ENCODE measurements around the gene B4GALNT3. TPM values are rescaled to one million over a fixed set of nuclear protein-coding genes. Genes with fewer than 3 reads are reported as not detected.
A peak's percentile ranks its signal among the peaks of the same experiment; 100 is the strongest.

Gene B4GALNT3
- total RNA-seq, 1 donor from 2014 or later, result 8.2 TPM

DNA sequence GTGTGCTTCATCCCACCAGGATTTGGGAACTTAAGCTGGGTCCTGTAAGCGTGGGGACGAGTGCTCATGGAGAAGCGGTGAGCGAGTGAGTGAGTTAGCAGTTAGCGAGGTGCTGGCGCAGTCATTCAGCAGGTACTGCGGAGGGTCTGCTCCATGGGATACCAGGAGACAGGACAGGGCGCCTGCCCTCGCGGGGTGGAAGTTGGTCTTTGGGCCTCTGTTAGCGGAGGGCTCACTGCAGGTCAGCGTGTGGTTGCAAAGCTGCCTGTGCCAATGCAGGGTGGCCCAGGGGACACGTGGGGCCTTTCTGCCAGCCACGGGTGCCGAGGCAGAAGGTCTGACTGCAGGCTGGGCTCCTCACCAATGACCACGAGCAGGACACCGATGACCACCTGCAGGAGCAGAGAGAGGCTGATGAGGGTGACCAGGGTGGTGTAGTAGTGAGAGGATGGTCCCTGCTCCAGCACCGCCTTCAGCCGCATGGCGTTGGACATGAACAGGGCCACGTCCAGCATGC, 105.9 kb downstream of the B4GALNT3 start:
- H3K4me3 ChIP-seq (ENCODE audit: low read depth, low read length), result no peak overlapping the region
- TF ChIP-seq, protein P1, sequence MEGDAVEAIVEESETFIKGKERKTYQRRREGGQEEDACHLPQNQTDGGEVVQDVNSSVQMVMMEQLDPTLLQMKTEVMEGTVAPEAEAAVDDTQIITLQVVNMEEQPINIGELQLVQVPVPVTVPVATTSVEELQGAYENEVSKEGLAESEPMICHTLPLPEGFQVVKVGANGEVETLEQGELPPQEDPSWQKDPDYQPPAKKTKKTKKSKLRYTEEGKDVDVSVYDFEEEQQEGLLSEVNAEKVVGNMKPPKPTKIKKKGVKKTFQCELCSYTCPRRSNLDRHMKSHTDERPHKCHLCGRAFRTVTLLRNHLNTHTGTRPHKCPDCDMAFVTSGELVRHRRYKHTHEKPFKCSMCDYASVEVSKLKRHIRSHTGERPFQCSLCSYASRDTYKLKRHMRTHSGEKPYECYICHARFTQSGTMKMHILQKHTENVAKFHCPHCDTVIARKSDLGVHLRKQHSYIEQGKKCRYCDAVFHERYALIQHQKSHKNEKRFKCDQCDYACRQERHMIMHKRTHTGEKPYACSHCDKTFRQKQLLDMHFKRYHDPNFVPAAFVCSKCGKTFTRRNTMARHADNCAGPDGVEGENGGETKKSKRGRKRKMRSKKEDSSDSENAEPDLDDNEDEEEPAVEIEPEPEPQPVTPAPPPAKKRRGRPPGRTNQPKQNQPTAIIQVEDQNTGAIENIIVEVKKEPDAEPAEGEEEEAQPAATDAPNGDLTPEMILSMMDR (IDR thresholded peaks at IDR 0.05; ENCODE audit: insufficient read depth, low read length, severe bottlenecking), result no peak
- H3K27me3 ChIP-seq (ENCODE audit: control insufficient read depth, insufficient read depth, low read length), result no peaks in the 10 kb centered on the region
- H3K36me3 ChIP-seq (ENCODE audit: control insufficient read depth, insufficient read depth, low read length), result no peaks in the 10 kb centered on the region
- FAIRE-seq, result no peak
- DNase-seq (ENCODE audit: low read depth), result no peak

- FAIRE-seq (no peak), DNase-seq (ENCODE audit: low read depth) (no peak)
- Histone ChIP-seq H3K4me3 (ENCODE audit: low read depth, low read length) (no peak overlapping the region), H3K36me3 (ENCODE audit: control insufficient read depth, insufficient read depth, low read length) (no peaks in the 10 kb centered on the region), H3K27me3 (ENCODE audit: control insufficient read depth, insufficient read depth, low read length) (no peaks in the 10 kb centered on the region)
- TF ChIP-seq, protein P1 (IDR thresholded peaks at IDR 0.05; ENCODE audit: insufficient read depth, low read length, severe bottlenecking), result no peak
Measured at GRCh38 chr12:568486-568885, 108.7 kb downstream of the B4GALNT3 start.

DNA sequence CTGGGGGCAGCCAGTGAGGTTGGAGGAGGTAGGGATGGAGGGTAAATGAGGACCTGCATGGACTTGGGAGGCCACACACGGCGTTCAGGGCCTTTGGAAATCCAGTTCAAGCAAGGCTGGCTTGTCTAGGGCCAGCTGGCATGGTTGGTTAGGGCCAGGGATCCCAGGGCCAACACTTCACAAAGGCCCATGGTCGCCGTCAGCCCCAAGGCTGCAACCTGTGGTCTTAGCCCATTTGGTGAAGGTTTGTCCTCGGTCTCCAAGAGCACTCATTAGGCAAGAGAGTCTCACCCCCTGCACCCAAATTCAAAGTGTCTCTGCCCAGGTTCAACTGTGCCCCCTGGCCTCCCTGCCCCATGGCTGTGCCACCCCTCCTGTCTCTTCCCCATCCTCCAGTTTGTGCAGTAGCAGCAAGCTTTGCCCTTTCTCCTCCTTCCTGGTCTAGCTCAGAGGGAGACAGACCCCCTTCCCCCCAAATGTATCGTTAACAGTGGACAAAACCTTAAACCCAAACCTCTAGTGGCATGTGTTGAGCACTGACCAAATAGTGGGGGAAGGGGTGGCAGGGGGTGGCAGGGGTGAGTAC, 109.4 kb downstream of the B4GALNT3 start:
- TF ChIP-seq, protein P1 (IDR thresholded peaks at IDR 0.05; ENCODE audit: insufficient read depth, low read length, severe bottlenecking), result no peak
- DNase-seq (ENCODE audit: low read depth) (no peak), FAIRE-seq (no peak)
- no peaks in the 10 kb centered on the region for H3K27me3 ChIP-seq (ENCODE audit: control insufficient read depth, insufficient read depth, low read length)
- no peaks in the 10 kb centered on the region for H3K36me3 ChIP-seq (ENCODE audit: control insufficient read depth, insufficient read depth, low read length)
- H3K4me3 ChIP-seq (ENCODE audit: low read depth, low read length), result no peak overlapping the region

GRCh38 chr12:569803-570434, 110.2 kb downstream of the B4GALNT3 start:
- peak; percentile 44 for DNase-seq (ENCODE audit: low read depth)
- FAIRE-seq, result no peak
- H3K27me3 ChIP-seq (ENCODE audit: control insufficient read depth, insufficient read depth, low read length), result no peaks in the 10 kb centered on the region
- H3K36me3 ChIP-seq (ENCODE audit: control insufficient read depth, insufficient read depth, low read length), result no peaks in the 10 kb centered on the region
- TF ChIP-seq, protein P1 (IDR thresholded peaks at IDR 0.05; ENCODE audit: insufficient read depth, low read length, severe bottlenecking), result peak; percentile 91
- peak overlapping the region; percentile 42 for H3K4me3 ChIP-seq (ENCODE audit: low read depth, low read length)

GRCh38 chr12:570435-570920, 110.7 kb downstream of the B4GALNT3 start:
- DNase-seq (ENCODE audit: low read depth) (peak; percentile 78), FAIRE-seq (no peak)
- Histone ChIP-seq H3K27me3 (ENCODE audit: control insufficient read depth, insufficient read depth, low read length) (no peaks in the 10 kb centered on the region), H3K4me3 (ENCODE audit: low read depth, low read length) (peak overlapping the region; percentile 42), H3K36me3 (ENCODE audit: control insufficient read depth, insufficient read depth, low read length) (no peaks in the 10 kb centered on the region)
- TF ChIP-seq, protein P1 (IDR thresholded peaks at IDR 0.05; ENCODE audit: insufficient read depth, low read length, severe bottlenecking), result no peak
